ENCODE measurements around the gene ACSL1. TPM values are rescaled to one million over a fixed set of nuclear protein-coding genes. Genes with fewer than 3 reads are reported as not detected.

The ACSL1 gene
- total and polyA plus RNA-seq, 2 experiments from 2014 or later, result 6.2 to 13.1 TPM

DNA sequence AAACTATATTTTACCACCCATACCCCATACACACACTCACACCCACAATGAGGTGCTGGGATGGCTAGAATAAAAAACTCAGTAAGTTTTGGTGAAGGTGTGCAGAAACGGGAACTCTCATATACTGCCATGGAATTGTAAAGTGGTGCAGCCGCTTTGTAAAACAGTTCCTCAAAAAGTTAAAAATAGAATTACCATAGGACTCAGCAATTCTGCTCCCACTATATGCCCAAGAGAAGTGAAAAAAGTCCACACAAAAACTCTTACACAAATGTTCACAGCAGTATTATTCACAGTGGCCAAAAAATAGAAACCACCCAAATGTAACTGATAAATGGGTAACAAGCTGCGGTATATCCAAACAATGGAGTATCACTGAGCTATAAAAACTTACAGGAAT lies 98.3 kb downstream of the ACSL1 start:
- TF ChIP-seq, protein P1, sequence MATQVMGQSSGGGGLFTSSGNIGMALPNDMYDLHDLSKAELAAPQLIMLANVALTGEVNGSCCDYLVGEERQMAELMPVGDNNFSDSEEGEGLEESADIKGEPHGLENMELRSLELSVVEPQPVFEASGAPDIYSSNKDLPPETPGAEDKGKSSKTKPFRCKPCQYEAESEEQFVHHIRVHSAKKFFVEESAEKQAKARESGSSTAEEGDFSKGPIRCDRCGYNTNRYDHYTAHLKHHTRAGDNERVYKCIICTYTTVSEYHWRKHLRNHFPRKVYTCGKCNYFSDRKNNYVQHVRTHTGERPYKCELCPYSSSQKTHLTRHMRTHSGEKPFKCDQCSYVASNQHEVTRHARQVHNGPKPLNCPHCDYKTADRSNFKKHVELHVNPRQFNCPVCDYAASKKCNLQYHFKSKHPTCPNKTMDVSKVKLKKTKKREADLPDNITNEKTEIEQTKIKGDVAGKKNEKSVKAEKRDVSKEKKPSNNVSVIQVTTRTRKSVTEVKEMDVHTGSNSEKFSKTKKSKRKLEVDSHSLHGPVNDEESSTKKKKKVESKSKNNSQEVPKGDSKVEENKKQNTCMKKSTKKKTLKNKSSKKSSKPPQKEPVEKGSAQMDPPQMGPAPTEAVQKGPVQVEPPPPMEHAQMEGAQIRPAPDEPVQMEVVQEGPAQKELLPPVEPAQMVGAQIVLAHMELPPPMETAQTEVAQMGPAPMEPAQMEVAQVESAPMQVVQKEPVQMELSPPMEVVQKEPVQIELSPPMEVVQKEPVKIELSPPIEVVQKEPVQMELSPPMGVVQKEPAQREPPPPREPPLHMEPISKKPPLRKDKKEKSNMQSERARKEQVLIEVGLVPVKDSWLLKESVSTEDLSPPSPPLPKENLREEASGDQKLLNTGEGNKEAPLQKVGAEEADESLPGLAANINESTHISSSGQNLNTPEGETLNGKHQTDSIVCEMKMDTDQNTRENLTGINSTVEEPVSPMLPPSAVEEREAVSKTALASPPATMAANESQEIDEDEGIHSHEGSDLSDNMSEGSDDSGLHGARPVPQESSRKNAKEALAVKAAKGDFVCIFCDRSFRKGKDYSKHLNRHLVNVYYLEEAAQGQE (IDR thresholded peaks at IDR 0.05; ENCODE audit: unreplicated experiment), result no peak
- TF ChIP-seq NANOG (IDR thresholded peaks at IDR 0.05; ENCODE audit: borderline replicate concordance) (no peak), POLR2AphosphoS5 (IDR thresholded peaks at IDR 0.05; ENCODE audit: low read depth) (no peak)
- TF ChIP-seq, protein P2, sequence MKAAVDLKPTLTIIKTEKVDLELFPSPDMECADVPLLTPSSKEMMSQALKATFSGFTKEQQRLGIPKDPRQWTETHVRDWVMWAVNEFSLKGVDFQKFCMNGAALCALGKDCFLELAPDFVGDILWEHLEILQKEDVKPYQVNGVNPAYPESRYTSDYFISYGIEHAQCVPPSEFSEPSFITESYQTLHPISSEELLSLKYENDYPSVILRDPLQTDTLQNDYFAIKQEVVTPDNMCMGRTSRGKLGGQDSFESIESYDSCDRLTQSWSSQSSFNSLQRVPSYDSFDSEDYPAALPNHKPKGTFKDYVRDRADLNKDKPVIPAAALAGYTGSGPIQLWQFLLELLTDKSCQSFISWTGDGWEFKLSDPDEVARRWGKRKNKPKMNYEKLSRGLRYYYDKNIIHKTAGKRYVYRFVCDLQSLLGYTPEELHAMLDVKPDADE (IDR thresholded peaks at IDR 0.05), result no peak
- Mint-ChIP-seq H3K4me3 (no peak overlapping the region), H3K27ac (0 out of 2 replicates have a peak overlapping the region, but pooled peaks have one; percentile 6), H3K27me3 (ENCODE audit: insufficient read depth, low read depth, poor library complexity) (peaks cover 5% of the 10 kb centered on the region), H3K36me3 (ENCODE audit: low read depth) (peaks cover 86% of the 10 kb centered on the region), H3K4me1 (peaks cover 22% of the 10 kb centered on the region), H3K9me3 (no peaks in the 10 kb centered on the region)
- Histone ChIP-seq H3K9me2 (ENCODE audit: insufficient read depth) (no peaks in the 10 kb centered on the region), H3K4me2 (no peak overlapping the region), H3K4me3 (no peak overlapping the region), H3K27me3 (ENCODE audit: insufficient read depth) (no peaks in the 10 kb centered on the region), H4K20me1 (replicated peaks; ENCODE audit: insufficient read depth) (peaks cover 57% of the 10 kb centered on the region), H3K4me1 (ENCODE audit: insufficient read depth) (peaks cover 11% of the 10 kb centered on the region), H2AFZ (no peak overlapping the region), H3K36me3 (ENCODE audit: insufficient read depth) (peaks cover 55% of the 10 kb centered on the region), H3K27ac (ENCODE audit: low read depth) (no peak overlapping the region), H3K79me2 (replicated peaks; ENCODE audit: insufficient read depth) (peaks cover 100% of the 10 kb centered on the region), H3F3A (replicated peaks; ENCODE audit: low read depth) (peaks cover 2% of the 10 kb centered on the region; the same call in 1 of the 2 replicates)
- ATAC-seq (no peak), DNase-seq (ENCODE audit: low spot score) (no peak)

DNA sequence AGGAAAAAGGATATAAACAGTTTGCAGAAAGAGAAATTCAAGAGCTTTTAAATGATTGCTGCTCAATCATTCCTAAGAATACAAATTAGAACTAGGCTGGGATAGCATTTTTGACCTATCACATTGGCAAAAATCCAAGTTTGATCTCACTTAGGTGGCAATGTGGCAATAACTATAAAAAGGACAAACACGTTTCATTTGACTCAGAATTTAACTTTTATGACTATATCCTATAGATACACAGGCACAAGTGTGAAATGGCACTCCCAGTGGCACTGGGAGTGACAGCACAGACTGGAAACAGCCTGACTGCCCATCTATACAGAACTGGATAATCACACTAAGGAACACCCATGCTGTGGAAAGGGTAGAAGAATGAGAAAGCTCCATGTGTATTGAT lies 103.0 kb downstream of the ACSL1 start:
- Histone ChIP-seq H2AFZ (no peak overlapping the region), H3K79me2 (replicated peaks; ENCODE audit: insufficient read depth) (peaks cover 87% of the 10 kb centered on the region), H3K9me2 (ENCODE audit: insufficient read depth) (no peaks in the 10 kb centered on the region), H3K4me1 (ENCODE audit: insufficient read depth) (no peaks in the 10 kb centered on the region), H3K4me3 (no peak overlapping the region), H3K36me3 (ENCODE audit: insufficient read depth) (peaks cover 63% of the 10 kb centered on the region), H3K4me2 (no peak overlapping the region), H3K27ac (ENCODE audit: low read depth) (no peak overlapping the region), H4K20me1 (replicated peaks; ENCODE audit: insufficient read depth) (peaks cover 49% of the 10 kb centered on the region), H3F3A (replicated peaks; ENCODE audit: low read depth) (peaks cover 2% of the 10 kb centered on the region; the same call in 1 of the 2 replicates), H3K27me3 (ENCODE audit: insufficient read depth) (no peaks in the 10 kb centered on the region)
- H3K36me3 Mint-ChIP-seq (ENCODE audit: low read depth), result peaks cover 86% of the 10 kb centered on the region
- ATAC-seq, result no peak
- H3K4me1 Mint-ChIP-seq, result peaks cover 3% of the 10 kb centered on the region; the same call in 1 of the 3 replicates
- no peak for DNase-seq (ENCODE audit: low spot score)
- peaks cover 5% of the 10 kb centered on the region for H3K27me3 Mint-ChIP-seq (ENCODE audit: insufficient read depth, low read depth, poor library complexity)
- no peak overlapping the region for H3K4me3 Mint-ChIP-seq
- H3K9me3 Mint-ChIP-seq, result no peaks in the 10 kb centered on the region
- no peak overlapping the region for H3K27ac Mint-ChIP-seq
- TF ChIP-seq EZH2 (IDR thresholded peaks at IDR 0.05; ENCODE audit: low read depth, unreplicated experiment), result no peak
- TF ChIP-seq STAT1 (IDR thresholded peaks at IDR 0.05; ENCODE audit: unreplicated experiment), result no peak
- TF ChIP-seq, protein P3, sequence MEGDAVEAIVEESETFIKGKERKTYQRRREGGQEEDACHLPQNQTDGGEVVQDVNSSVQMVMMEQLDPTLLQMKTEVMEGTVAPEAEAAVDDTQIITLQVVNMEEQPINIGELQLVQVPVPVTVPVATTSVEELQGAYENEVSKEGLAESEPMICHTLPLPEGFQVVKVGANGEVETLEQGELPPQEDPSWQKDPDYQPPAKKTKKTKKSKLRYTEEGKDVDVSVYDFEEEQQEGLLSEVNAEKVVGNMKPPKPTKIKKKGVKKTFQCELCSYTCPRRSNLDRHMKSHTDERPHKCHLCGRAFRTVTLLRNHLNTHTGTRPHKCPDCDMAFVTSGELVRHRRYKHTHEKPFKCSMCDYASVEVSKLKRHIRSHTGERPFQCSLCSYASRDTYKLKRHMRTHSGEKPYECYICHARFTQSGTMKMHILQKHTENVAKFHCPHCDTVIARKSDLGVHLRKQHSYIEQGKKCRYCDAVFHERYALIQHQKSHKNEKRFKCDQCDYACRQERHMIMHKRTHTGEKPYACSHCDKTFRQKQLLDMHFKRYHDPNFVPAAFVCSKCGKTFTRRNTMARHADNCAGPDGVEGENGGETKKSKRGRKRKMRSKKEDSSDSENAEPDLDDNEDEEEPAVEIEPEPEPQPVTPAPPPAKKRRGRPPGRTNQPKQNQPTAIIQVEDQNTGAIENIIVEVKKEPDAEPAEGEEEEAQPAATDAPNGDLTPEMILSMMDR (conservative IDR thresholded peaks at IDR 0.05; ENCODE audit: low read depth in 2 of 2), result no peak
- TF ChIP-seq EZH2phosphoT487 (IDR thresholded peaks at IDR 0.05; ENCODE audit: unreplicated experiment), result no peak
- TF ChIP-seq POLR2AphosphoS5 (IDR thresholded peaks at IDR 0.05; ENCODE audit: low read depth), result no peak
- TF ChIP-seq, protein P4, sequence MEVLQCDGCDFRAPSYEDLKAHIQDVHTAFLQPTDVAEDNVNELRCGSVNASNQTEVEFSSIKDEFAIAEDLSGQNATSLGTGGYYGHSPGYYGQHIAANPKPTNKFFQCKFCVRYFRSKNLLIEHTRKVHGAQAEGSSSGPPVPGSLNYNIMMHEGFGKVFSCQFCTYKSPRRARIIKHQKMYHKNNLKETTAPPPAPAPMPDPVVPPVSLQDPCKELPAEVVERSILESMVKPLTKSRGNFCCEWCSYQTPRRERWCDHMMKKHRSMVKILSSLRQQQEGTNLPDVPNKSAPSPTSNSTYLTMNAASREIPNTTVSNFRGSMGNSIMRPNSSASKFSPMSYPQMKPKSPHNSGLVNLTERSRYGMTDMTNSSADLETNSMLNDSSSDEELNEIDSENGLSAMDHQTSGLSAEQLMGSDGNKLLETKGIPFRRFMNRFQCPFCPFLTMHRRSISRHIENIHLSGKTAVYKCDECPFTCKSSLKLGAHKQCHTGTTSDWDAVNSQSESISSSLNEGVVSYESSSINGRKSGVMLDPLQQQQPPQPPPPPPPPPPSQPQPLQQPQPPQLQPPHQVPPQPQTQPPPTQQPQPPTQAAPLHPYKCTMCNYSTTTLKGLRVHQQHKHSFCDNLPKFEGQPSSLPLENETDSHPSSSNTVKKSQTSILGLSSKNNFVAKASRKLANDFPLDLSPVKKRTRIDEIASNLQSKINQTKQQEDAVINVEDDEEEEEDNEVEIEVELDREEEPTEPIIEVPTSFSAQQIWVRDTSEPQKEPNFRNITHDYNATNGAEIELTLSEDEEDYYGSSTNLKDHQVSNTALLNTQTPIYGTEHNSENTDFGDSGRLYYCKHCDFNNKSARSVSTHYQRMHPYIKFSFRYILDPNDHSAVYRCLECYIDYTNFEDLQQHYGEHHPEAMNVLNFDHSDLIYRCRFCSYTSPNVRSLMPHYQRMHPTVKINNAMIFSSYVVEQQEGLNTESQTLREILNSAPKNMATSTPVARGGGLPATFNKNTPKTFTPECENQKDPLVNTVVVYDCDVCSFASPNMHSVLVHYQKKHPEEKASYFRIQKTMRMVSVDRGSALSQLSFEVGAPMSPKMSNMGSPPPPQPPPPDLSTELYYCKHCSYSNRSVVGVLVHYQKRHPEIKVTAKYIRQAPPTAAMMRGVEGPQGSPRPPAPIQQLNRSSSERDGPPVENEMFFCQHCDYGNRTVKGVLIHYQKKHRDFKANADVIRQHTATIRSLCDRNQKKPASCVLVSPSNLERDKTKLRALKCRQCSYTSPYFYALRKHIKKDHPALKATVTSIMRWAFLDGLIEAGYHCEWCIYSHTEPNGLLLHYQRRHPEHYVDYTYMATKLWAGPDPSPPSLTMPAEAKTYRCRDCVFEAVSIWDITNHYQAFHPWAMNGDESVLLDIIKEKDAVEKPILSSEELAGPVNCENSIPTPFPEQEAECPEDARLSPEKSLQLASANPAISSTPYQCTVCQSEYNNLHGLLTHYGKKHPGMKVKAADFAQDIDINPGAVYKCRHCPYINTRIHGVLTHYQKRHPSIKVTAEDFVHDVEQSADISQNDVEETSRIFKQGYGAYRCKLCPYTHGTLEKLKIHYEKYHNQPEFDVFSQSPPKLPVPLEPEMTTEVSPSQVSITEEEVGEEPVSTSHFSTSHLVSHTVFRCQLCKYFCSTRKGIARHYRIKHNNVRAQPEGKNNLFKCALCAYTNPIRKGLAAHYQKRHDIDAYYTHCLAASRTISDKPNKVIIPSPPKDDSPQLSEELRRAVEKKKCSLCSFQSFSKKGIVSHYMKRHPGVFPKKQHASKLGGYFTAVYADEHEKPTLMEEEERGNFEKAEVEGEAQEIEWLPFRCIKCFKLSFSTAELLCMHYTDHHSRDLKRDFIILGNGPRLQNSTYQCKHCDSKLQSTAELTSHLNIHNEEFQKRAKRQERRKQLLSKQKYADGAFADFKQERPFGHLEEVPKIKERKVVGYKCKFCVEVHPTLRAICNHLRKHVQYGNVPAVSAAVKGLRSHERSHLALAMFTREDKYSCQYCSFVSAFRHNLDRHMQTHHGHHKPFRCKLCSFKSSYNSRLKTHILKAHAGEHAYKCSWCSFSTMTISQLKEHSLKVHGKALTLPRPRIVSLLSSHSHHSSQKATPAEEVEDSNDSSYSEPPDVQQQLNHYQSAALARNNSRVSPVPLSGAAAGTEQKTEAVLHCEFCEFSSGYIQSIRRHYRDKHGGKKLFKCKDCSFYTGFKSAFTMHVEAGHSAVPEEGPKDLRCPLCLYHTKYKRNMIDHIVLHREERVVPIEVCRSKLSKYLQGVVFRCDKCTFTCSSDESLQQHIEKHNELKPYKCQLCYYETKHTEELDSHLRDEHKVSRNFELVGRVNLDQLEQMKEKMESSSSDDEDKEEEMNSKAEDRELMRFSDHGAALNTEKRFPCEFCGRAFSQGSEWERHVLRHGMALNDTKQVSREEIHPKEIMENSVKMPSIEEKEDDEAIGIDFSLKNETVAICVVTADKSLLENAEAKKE (CRISPR knock-in tag; IDR thresholded peaks at IDR 0.05), result no peak

Data from GM23338 (cell line).